ENCODE measurements around the gene NPTX1.

NPTX1 gene

GRCh38 chr17:80449194-80449929, 27.0 kb downstream of the NPTX1 start:
- Mint-ChIP-seq H3K4me1 (peaks cover 9% of the 10 kb centered on the region), H3K36me3 (no peaks in the 10 kb centered on the region), H3K27me3 (peaks cover 11% of the 10 kb centered on the region), H3K9me3 (no peaks in the 10 kb centered on the region), H3K4me3 (no peak overlapping the region), H3K27ac (no peak overlapping the region)
- ATAC-seq, result no peak

GRCh38 chr17:80447790-80448189, 28.6 kb downstream of the NPTX1 start:
- Mint-ChIP-seq H3K4me1 (no peaks in the 10 kb centered on the region), H3K27me3 (peaks cover 26% of the 10 kb centered on the region), H3K27ac (no peak overlapping the region), H3K9me3 (no peaks in the 10 kb centered on the region), H3K4me3 (no peak overlapping the region), H3K36me3 (peaks cover under 1% of the 10 kb centered on the region)
- no peak for ATAC-seq

DNA sequence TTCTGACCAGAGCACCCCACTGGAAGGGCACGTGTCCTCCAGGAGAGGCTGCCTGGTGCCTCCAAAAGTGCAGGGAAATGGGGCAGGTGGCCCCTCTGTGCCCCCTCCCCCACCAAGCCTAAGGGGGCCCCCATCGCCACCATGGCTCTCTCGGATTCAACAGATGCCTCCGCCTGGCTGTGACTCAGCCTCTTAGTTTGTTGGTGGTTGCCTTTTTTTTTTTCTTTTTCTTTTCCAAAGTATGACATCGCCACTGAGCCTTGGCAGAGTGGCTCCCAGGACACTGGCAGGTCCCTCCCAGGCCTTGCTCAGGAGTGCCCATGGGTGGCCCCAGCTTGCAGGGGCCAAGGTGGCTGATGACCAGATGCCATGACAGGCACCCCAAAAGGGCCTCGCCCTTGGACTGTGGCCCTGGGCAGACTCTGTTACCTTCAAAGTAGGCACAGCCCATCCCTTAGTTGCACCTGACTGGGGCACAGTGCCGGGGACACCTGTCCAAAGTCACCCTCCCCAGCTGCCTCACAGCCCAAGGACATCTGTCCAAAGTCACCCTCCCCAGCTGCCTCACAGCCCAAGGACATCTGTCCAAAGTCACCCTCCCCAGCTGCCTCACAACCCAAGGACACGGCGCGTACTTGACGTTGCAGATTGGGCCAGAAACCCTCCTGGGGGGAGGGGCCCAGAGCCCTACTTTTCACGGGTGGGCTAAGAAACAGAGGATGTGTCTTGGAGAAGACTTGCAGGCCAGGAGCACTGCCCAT, 29.6 kb downstream of the NPTX1 start:
- Mint-ChIP-seq H3K4me1 (no peaks in the 10 kb centered on the region), H3K4me3 (no peak overlapping the region)

DNA sequence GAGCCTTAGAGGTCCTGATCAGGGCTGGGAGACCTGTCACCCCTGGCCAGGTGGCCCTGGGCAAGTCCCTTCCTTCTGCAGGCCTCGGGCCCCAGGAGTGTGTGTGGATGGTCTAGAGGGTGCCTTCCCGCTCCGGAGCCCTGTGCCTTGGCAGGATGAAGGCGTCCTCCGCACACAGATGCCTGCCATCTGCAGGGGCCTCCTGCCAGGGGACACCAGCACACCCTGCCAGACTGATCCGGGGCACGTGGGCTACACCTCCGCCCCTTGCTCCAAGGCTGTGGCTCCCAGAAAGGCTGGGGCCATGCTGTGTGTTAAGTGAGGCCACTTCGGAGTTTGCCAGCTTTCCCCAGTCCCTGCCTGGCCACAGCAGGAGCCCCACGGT, 30.7 kb downstream of the NPTX1 start:
- no peak overlapping the region for H3K4me3 Mint-ChIP-seq
- no peak overlapping the region for H3K27ac Mint-ChIP-seq
- H3K36me3 Mint-ChIP-seq, result peaks cover 14% of the 10 kb centered on the region
- H3K9me3 Mint-ChIP-seq, result no peaks in the 10 kb centered on the region
- peaks cover 5% of the 10 kb centered on the region for H3K4me1 Mint-ChIP-seq
- no peak for ATAC-seq
- H3K27me3 Mint-ChIP-seq, result peaks cover 44% of the 10 kb centered on the region

More for the DNA sequence above, 29.6 kb downstream of the NPTX1 start:
- H3K27ac Mint-ChIP-seq, result no peak overlapping the region
- no peak for ATAC-seq
- H3K36me3 Mint-ChIP-seq, result peaks cover 7% of the 10 kb centered on the region
- H3K27me3 Mint-ChIP-seq, result peaks cover 36% of the 10 kb centered on the region
- H3K9me3 Mint-ChIP-seq, result no peaks in the 10 kb centered on the region

GRCh38 chr17:80445007-80445725, 31.2 kb downstream of the NPTX1 start:
- Mint-ChIP-seq H3K9me3 (no peaks in the 10 kb centered on the region), H3K4me3 (no peak overlapping the region), H3K4me1 (peaks cover 5% of the 10 kb centered on the region), H3K36me3 (peaks cover 14% of the 10 kb centered on the region), H3K27me3 (peaks cover 44% of the 10 kb centered on the region), H3K27ac (no peak overlapping the region)
- no peak for ATAC-seq

DNA sequence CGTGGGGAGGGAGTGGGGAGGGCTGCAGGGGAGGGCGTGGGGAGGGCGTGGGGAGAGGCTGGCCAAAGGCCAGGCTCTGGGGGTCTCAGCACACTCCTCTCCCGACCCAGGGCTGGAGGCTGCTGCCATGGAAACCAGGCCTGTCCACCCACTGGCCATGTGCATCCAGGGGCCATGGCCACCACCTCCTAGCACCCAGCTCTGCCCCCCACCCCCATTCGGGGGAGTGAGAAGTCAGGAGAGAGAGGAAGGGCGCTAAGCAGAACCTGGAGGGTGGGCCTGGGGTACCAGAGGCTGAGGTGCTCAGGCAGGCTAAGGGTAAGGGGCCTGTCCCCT, 31.8 kb downstream of the NPTX1 start:
- Mint-ChIP-seq H3K9me3 (no peaks in the 10 kb centered on the region), H3K36me3 (peaks cover 14% of the 10 kb centered on the region), H3K27ac (no peak overlapping the region), H3K4me3 (no peak overlapping the region), H3K27me3 (peaks cover 48% of the 10 kb centered on the region), H3K4me1 (peaks cover 5% of the 10 kb centered on the region)
- ATAC-seq, result no peak

GRCh38 chr17:80443916-80444643, 32.3 kb downstream of the NPTX1 start:
- ATAC-seq, result no peak
- peaks cover 5% of the 10 kb centered on the region for H3K4me1 Mint-ChIP-seq
- peaks cover 50% of the 10 kb centered on the region for H3K27me3 Mint-ChIP-seq
- no peaks in the 10 kb centered on the region for H3K9me3 Mint-ChIP-seq
- no peak overlapping the region for H3K4me3 Mint-ChIP-seq
- no peak overlapping the region for H3K27ac Mint-ChIP-seq
- peaks cover 14% of the 10 kb centered on the region for H3K36me3 Mint-ChIP-seq

- Mint-ChIP-seq H3K4me1 (peaks cover 5% of the 10 kb centered on the region), H3K9me3 (no peaks in the 10 kb centered on the region), H3K27me3 (peaks cover 50% of the 10 kb centered on the region), H3K27ac (no peak overlapping the region), H3K4me3 (no peak overlapping the region), H3K36me3 (peaks cover 14% of the 10 kb centered on the region)
- no peak for ATAC-seq
Observed at GRCh38 chr17:80443498-80443897, 32.9 kb downstream of the NPTX1 start.

DNA sequence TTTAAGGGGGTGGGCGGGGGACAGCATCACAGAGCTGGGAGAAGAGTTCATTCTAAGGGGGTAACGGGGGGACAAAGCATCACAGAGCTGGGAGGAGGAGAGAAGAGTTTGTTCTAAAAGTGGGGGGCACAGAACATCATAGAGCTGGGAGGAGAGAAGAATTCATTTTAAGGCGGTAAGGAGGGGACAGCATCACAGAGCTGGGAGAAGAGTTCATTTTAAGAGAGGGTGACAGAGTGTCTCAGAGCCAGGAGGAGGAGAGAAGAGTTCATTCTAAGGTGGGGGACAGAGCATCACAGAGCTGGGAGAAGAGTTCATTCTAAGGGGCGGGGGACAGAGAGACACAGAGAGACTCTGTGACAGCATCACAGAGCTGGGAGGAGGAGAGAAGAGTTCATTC, 33.6 kb downstream of the NPTX1 start:
- no peaks in the 10 kb centered on the region for H3K9me3 Mint-ChIP-seq
- peaks cover 50% of the 10 kb centered on the region for H3K27me3 Mint-ChIP-seq
- H3K4me3 Mint-ChIP-seq, result no peak overlapping the region
- no peak for ATAC-seq
- no peak overlapping the region for H3K27ac Mint-ChIP-seq
- H3K36me3 Mint-ChIP-seq, result peaks cover 14% of the 10 kb centered on the region
- H3K4me1 Mint-ChIP-seq, result peaks cover 5% of the 10 kb centered on the region

DNA sequence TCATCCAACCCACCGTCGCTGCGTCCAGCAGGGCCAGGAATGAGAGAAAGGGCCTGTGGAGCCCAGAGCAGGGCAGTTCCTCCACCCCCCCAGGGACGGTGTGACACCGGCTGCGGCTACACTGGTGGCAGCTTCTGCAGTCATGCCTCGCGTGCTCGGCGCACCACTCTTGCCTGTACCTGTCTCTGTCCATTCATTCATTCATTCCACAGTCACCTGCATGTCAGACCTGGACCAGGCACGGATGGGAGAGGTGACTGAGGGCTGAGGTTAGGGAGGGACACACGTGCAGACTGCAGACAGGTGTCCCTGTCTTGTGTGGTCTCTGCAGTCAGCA, 34.1 kb downstream of the NPTX1 start:
- H3K27me3 Mint-ChIP-seq, result peaks cover 50% of the 10 kb centered on the region
- no peaks in the 10 kb centered on the region for H3K9me3 Mint-ChIP-seq
- no peak for ATAC-seq
- H3K4me1 Mint-ChIP-seq, result peaks cover 5% of the 10 kb centered on the region
- H3K27ac Mint-ChIP-seq, result no peak overlapping the region
- H3K36me3 Mint-ChIP-seq, result peaks cover 14% of the 10 kb centered on the region
- H3K4me3 Mint-ChIP-seq, result no peak overlapping the region

DNA sequence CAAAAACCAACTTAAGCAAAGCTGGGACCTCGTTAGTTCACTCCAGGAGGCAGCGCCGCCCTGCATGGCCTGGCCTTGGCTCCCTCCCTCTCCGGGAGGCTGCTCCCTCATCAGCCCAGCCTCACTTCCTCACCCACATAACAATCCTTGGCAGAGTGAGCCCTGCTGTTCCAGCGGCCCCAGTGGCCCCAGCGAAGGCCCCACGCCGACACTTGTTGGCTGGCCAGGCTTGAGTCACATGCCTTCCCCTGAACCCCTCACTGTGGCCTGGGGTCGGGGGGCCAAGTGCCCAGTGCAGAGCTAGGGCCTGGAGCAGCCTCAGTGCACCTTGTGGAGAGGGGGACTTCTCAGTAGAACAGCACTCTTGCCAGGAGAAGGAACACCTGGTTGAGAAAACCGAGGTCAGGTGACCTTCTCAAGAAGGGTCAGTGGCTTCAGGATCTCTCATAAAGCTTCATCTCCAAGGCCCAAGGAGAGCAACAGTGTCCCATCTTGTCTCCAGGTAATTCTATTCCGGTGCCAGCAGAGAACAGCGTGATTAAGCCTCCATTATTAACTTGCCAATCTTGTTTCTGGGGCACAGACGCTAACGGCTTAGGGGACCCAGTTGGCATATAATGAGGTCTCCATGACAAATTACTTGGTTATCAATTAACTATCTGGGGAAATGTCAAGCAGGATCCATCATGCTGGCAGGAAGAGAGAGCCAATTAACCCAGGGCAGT, 34.6 kb downstream of the NPTX1 start:
- H3K36me3 Mint-ChIP-seq, result peaks cover 15% of the 10 kb centered on the region

GRCh38 chr17:80441133-80441578, 35.3 kb downstream of the NPTX1 start:
- ATAC-seq, result no peak
- Mint-ChIP-seq H3K4me3 (no peak overlapping the region), H3K4me1 (peaks cover 5% of the 10 kb centered on the region), H3K36me3 (peaks cover 21% of the 10 kb centered on the region), H3K9me3 (peaks cover under 1% of the 10 kb centered on the region), H3K27ac (no peak overlapping the region), H3K27me3 (peaks cover 50% of the 10 kb centered on the region)

More for the DNA sequence above, 34.6 kb downstream of the NPTX1 start:
- no peak for ATAC-seq
- H3K27me3 Mint-ChIP-seq, result peaks cover 50% of the 10 kb centered on the region
- no peak overlapping the region for H3K4me3 Mint-ChIP-seq
- no peak overlapping the region for H3K27ac Mint-ChIP-seq
- peaks cover 5% of the 10 kb centered on the region for H3K4me1 Mint-ChIP-seq
- no peaks in the 10 kb centered on the region for H3K9me3 Mint-ChIP-seq

DNA sequence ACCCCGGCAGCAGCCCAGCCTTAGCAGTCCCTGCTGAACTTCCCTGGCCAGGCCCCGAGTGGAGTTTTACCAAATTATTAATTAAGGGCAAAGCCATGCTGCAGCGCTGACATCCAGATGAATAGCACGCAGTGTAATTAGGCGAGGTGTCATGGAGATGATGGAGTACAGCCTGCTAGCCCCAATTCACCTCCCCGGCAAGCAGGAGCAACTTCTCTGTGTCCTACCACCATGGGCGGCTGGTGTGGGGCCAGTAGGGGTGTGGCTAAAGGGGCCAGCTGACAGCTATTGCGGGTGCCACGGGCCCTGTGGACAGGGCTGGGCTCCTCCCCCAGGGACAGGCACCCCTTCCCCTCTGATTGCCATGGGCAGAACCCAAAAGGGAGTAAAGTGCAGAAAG, 36.9 kb downstream of the NPTX1 start:
- Mint-ChIP-seq H3K27ac (no peak overlapping the region), H3K4me1 (peaks cover 5% of the 10 kb centered on the region), H3K9me3 (peaks cover 4% of the 10 kb centered on the region), H3K27me3 (peaks cover 50% of the 10 kb centered on the region), H3K4me3 (no peak overlapping the region), H3K36me3 (peaks cover 24% of the 10 kb centered on the region)
- no peak for ATAC-seq

GRCh38 chr17:80438806-80439205, 37.6 kb downstream of the NPTX1 start:
- peaks cover 4% of the 10 kb centered on the region for H3K9me3 Mint-ChIP-seq
- H3K4me3 Mint-ChIP-seq, result no peak overlapping the region
- H3K4me1 Mint-ChIP-seq, result peaks cover 5% of the 10 kb centered on the region
- H3K27ac Mint-ChIP-seq, result no peak overlapping the region
- H3K36me3 Mint-ChIP-seq, result peaks cover 24% of the 10 kb centered on the region
- ATAC-seq, result no peak
- peaks cover 45% of the 10 kb centered on the region for H3K27me3 Mint-ChIP-seq

All from stimulated activated memory B cell treated with anti-CD40 and anti-IgM and Interleukin-4, amounts not matched to agents 10 μg/mL and 1 μg/mL and 100 μg/mL, for 72 hours (primary cell).